22Rv1 (cell line): ENCODE data around the gene TIMP2.

Source experiments
- CTCF ChIP-seq: fragments of 450-650 bp; IDR thresholded peaks from 2 replicates; pipeline ENCODE4 v1.5.1; 2017; ENCODE audit warnings: mild to moderate bottlenecking
- ZFX ChIP-seq: fragments of 450-650 bp; IDR thresholded peaks from 2 replicates; pipeline ENCODE4 v1.6.1; 2017; ENCODE audit warnings: antibody characterized with exemption, borderline replicate concordance

GRCh38 chr17:78884876-78885667 lies 40.1 kb downstream of the TIMP2 start:
- no peak for TF ChIP-seq CTCF
- TF ChIP-seq ZFX, result no peak
